Testis (tissue), 2 donors: ENCODE measurements around the gene MAPKAPK2.

Experiments
- CTCF ChIP-seq, 3 experiments: fragments of 450-650 bp in 2 of 3; fragments of 200-600 bp in 1 of 3; sonication (generic) in 1 of 3; IDR thresholded peaks; one replicate each; pipeline ENCODE4 v1.5.1; 2016 to 2019; ENCODE audit warnings: antibody characterized with exemption in 3 of 3, mild to moderate bottlenecking in 2 of 3, moderate library complexity in 1 of 3
- POLR2A ChIP-seq: fragments of 450-650 bp; IDR thresholded peaks from one replicate; pipeline ENCODE4 v1.6.1; 2017; ENCODE audit warnings: antibody characterized with exemption, mild to moderate bottlenecking, moderate library complexity

GRCh38 chr1:206704226-206704625 lies 19.5 kb downstream of the MAPKAPK2 start:
- TF ChIP-seq CTCF (IDR thresholded peaks at IDR 0.05): no peak
- no peak for TF ChIP-seq POLR2A
